ENCODE data around the gene C3orf70.

DNA sequence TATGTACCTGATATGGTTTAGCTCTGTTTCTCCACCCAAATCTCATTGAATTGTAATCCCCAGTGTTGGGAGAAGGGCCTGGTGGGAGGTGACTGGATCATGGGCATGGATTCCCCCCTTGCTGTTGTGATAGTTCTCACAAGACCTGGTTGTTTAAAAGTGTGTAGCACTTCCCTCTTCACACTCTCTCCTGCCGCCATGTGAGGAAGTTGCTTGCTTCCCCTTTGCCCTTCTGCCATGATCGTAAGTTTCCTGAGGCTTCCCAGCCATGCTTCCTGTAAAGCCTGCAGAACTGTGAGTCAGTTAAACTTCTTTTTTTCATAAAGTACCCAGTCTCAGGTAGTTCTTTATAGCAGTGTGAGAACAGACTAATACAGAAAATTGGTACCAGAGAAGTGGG, 93.1 kb downstream of the C3orf70 start:
- TF ChIP-seq POLR2A (IDR thresholded peaks at IDR 0.05): no peak
- TF ChIP-seq POLR2AphosphoS5 (IDR thresholded peaks at IDR 0.05; ENCODE audit: insufficient read depth in 1 of 2, low read depth in 1 of 2): no peak

All from vagina (tissue), 2 donors.